ENCODE data around the gene CCNI.
"Not testable (repeated sequence)": the region's sequence is repeated elsewhere in the genome, so short reads cannot be mapped to it uniquely, and the experiment has no call there.

The CCNI gene

GRCh38 chr4:77082886-77083608, 7.3 kb upstream of the CCNI start:
- FAIRE-seq (no peak), DNase-seq (ENCODE audit: insufficient read length, low spot score) (no peak)
- no peak for TF ChIP-seq CTCF (IDR thresholded peaks at IDR 0.05; ENCODE audit: insufficient read depth, missing control alignments)

GRCh38 chr4:77080806-77081205, 5.0 kb upstream of the CCNI start:
- DNase-seq (ENCODE audit: insufficient read length, low spot score); FAIRE-seq: not testable (repeated sequence)

- no peak for TF ChIP-seq CTCF (IDR thresholded peaks at IDR 0.05; ENCODE audit: insufficient read depth, missing control alignments)
- FAIRE-seq (no peak), DNase-seq (ENCODE audit: insufficient read length, low spot score) (no peak)
Observed at GRCh38 chr4:77079281-77079680, 3.5 kb upstream of the CCNI start.

GRCh38 chr4:77078401-77078800, 2.6 kb upstream of the CCNI start:
- no peak for DNase-seq (ENCODE audit: insufficient read length, low spot score)
- TF ChIP-seq CTCF (IDR thresholded peaks at IDR 0.05; ENCODE audit: insufficient read depth, missing control alignments): no peak
- no peak for FAIRE-seq

GRCh38 chr4:77076889-77077635, 1.3 kb upstream of the CCNI start:
- no peak for TF ChIP-seq CTCF (IDR thresholded peaks at IDR 0.05; ENCODE audit: insufficient read depth, missing control alignments)
- DNase-seq (ENCODE audit: insufficient read length, low spot score) (no peak), FAIRE-seq (no peak)

- FAIRE-seq (no peak), DNase-seq (ENCODE audit: insufficient read length, low spot score) (no peak)
- no peak for TF ChIP-seq CTCF (IDR thresholded peaks at IDR 0.05; ENCODE audit: insufficient read depth, missing control alignments)
Observed at GRCh38 chr4:77074981-77075855, 571 bp downstream of the CCNI start.

GRCh38 chr4:77074381-77074831, 1.4 kb downstream of the CCNI start:
- FAIRE-seq (peak; percentile 73), DNase-seq (ENCODE audit: insufficient read length, low spot score) (no peak)
- no peak for TF ChIP-seq CTCF (IDR thresholded peaks at IDR 0.05; ENCODE audit: insufficient read depth, missing control alignments)

All from D721Med (cell line).